ENCODE measurements around the gene IGSF22. TPM values are rescaled to one million over a fixed set of nuclear protein-coding genes. Genes with fewer than 3 reads are reported as not detected.
"Not testable (repeated sequence)": the region's sequence is repeated elsewhere in the genome, so short reads cannot be mapped to it uniquely, and the experiment has no call there.

The IGSF22 gene
- total and polyA plus RNA-seq, 9 donors = 0.11 to 1.5 (median 1.0) TPM; not detected in 1

DNA sequence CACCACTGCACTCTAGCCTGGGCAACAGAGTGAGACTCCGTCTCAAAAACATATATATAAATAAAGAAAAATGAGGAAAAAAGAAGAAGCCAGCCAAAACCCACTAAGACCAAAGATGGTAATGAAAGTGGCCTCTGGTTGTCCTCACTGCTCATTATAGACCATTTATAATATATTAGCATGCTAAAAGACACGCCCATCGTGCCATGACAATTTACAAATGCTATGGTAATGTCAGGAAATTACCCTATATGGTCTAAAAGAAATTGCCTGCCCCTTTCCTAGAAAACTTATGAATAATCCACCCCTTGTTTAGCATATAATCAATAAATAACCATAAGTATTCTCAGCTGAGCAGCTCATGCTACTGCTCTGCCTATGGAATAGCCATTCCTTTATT, 43.5 kb downstream of the IGSF22 start:
- intact Hi-C loops (cut with DNase I) = no loop called here
- Histone ChIP-seq H3K27ac (no peak overlapping the region), H3K9me3 (no peaks in the 10 kb centered on the region), H3K36me3 (no peaks in the 10 kb centered on the region), H3K4me3 (no peak overlapping the region), H3K4me1 (ENCODE audit: insufficient read depth) (no peaks in the 10 kb centered on the region), H3K27me3 (no peaks in the 10 kb centered on the region)
- TF ChIP-seq, protein P1, sequence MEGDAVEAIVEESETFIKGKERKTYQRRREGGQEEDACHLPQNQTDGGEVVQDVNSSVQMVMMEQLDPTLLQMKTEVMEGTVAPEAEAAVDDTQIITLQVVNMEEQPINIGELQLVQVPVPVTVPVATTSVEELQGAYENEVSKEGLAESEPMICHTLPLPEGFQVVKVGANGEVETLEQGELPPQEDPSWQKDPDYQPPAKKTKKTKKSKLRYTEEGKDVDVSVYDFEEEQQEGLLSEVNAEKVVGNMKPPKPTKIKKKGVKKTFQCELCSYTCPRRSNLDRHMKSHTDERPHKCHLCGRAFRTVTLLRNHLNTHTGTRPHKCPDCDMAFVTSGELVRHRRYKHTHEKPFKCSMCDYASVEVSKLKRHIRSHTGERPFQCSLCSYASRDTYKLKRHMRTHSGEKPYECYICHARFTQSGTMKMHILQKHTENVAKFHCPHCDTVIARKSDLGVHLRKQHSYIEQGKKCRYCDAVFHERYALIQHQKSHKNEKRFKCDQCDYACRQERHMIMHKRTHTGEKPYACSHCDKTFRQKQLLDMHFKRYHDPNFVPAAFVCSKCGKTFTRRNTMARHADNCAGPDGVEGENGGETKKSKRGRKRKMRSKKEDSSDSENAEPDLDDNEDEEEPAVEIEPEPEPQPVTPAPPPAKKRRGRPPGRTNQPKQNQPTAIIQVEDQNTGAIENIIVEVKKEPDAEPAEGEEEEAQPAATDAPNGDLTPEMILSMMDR (IDR thresholded peaks at IDR 0.05) = no peak
- TF ChIP-seq POLR2A (IDR thresholded peaks at IDR 0.05) (no peak), EP300 (IDR thresholded peaks at IDR 0.05) (no peak)
- DNase-seq = no peak
- 94 to 96% (median 95%) methylated on average over 3 of the region's 3 CpGs for WGBS, 3 donors

DNA sequence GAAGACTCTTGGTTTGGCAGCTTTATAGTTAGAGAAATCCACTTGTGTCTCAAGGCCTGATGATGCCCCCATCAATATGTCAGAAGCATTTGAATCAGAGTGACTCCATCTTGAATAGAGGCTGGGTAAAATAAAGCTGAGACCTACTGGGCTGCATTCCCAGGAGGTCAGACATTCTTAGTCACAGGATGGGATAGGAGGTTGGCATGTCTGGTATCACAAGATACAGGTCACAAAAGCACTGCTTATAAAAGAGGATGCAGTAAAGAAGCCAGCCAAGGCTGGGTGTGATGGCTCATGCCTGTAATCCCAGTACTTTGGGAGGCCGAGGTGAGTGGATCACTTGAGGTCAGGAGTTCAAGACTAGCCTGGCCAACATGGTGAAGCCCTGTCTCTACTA, 44.0 kb downstream of the IGSF22 start:
- H3K27ac ChIP-seq; H3K27me3 ChIP-seq; H3K9me3 ChIP-seq; DNase-seq; H3K4me3 ChIP-seq; H3K4me1 ChIP-seq (ENCODE audit: insufficient read depth); H3K36me3 ChIP-seq; intact Hi-C loops (cut with DNase I): not testable (repeated sequence)
- 88 to 93% (median 88%) methylated on average over 1 of the region's 1 CpG for WGBS, 3 donors

- WGBS, 3 donors = 95 to 99% (median 95%) methylated on average over 3 of the region's 3 CpGs
- H3K27me3 ChIP-seq = no peaks in the 10 kb centered on the region
- H3K27ac ChIP-seq = no peak overlapping the region
- TF ChIP-seq, protein P1 (IDR thresholded peaks at IDR 0.05) = no peak
- no peak for TF ChIP-seq EP300 (IDR thresholded peaks at IDR 0.05)
- TF ChIP-seq POLR2A (IDR thresholded peaks at IDR 0.05) = no peak
- H3K9me3 ChIP-seq = no peaks in the 10 kb centered on the region
- no peak overlapping the region for H3K4me3 ChIP-seq
- intact Hi-C loops (cut with DNase I) = no loop called here
- DNase-seq = no peak
- no peaks in the 10 kb centered on the region for H3K4me1 ChIP-seq (ENCODE audit: insufficient read depth)
- no peaks in the 10 kb centered on the region for H3K36me3 ChIP-seq
Observed at GRCh38 chr11:18677560-18677959, 48.4 kb downstream of the IGSF22 start.

GRCh38 chr11:18676803-18677202, 49.2 kb downstream of the IGSF22 start:
- TF ChIP-seq EP300 (IDR thresholded peaks at IDR 0.05) (no peak), POLR2A (IDR thresholded peaks at IDR 0.05) (no peak)
- TF ChIP-seq, protein P1 (IDR thresholded peaks at IDR 0.05) = no peak
- H3K4me3 ChIP-seq = no peak overlapping the region
- WGBS, 3 donors = 62 to 65% (median 64%) methylated on average over 4 of the region's 4 CpGs
- no peak overlapping the region for H3K27ac ChIP-seq
- DNase-seq = no peak
- no peaks in the 10 kb centered on the region for H3K9me3 ChIP-seq
- intact Hi-C loops (cut with DNase I) = no loop called here
- no peaks in the 10 kb centered on the region for H3K27me3 ChIP-seq
- no peaks in the 10 kb centered on the region for H3K4me1 ChIP-seq (ENCODE audit: insufficient read depth)
- no peaks in the 10 kb centered on the region for H3K36me3 ChIP-seq

DNA sequence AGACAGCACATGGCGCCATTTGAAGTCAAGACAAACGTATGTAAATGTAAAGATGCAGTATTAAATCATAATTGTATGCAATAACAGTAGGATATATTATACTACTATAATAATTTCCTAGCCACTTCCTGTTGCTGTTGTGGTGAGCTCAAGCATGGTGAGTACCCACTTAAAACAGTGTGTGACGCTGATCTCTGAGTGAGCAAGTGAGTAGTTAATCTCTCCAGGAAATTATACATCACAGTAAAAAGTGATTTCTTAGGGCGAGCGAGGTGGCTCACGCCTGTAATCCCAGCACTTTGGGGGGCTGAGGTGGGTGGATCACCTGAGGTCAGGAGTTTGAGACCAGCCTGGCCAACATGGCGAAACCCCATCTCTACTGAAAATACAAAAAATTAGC, 53.8 kb downstream of the IGSF22 start:
- H3K27me3 ChIP-seq; H3K9me3 ChIP-seq; intact Hi-C loops (cut with DNase I); H3K36me3 ChIP-seq; H3K4me3 ChIP-seq; H3K27ac ChIP-seq; H3K4me1 ChIP-seq (ENCODE audit: insufficient read depth); DNase-seq: not testable (repeated sequence)
- 85 to 92% (median 90%) methylated on average over 7 of the region's 7 CpGs for WGBS, 3 donors

GRCh38 chr11:18671246-18671645, 54.7 kb downstream of the IGSF22 start:
- no peaks in the 10 kb centered on the region for H3K36me3 ChIP-seq
- no peak overlapping the region for H3K4me3 ChIP-seq
- TF ChIP-seq, protein P1 (IDR thresholded peaks at IDR 0.05) = no peak
- no peak for TF ChIP-seq POLR2A (IDR thresholded peaks at IDR 0.05)
- no peak for TF ChIP-seq EP300 (IDR thresholded peaks at IDR 0.05)
- H3K4me1 ChIP-seq (ENCODE audit: insufficient read depth) = no peaks in the 10 kb centered on the region
- no peaks in the 10 kb centered on the region for H3K9me3 ChIP-seq
- no peak for DNase-seq
- no peaks in the 10 kb centered on the region for H3K27me3 ChIP-seq
- H3K27ac ChIP-seq = no peak overlapping the region
- intact Hi-C loops (cut with DNase I) = no loop called here
- WGBS, 3 donors = 76 to 89% (median 83%) methylated on average over 2 of the region's 2 CpGs

Measured in ovary (tissue), 9 donors.